ENCODE data around the gene FAR2.

FAR2 gene

GRCh38 chr12:29148911-29149690 lies at the start of gene FAR2:
Gene FAR2 (plus strand): TSS chr12:29149278. CDS start chr12:29270450, 121,172 bp downstream.
- Histone ChIP-seq H3K36me3 (replicated peaks) (no peaks in the 10 kb centered on the region), H3K4me3 (ENCODE audit: low read depth, low read length) (peak within 1 kb of the TSS; percentile 82), H3K27ac (peak within 1 kb of the TSS; percentile 66), H3K27me3 (replicated peaks) (no peaks in the 10 kb centered on the region)
- in situ Hi-C loops (cut with HindIII; ENCODE audit: low pct_ligation_motif_present, low sequenced_read_pairs): no loop called here
- TF ChIP-seq CTCF (IDR thresholded peaks at IDR 0.05; ENCODE audit: low read depth, low read length, missing control alignments): no peak
- peak; percentile 34 for DNase-seq

GRCh38 chr12:29102741-29103140 lies 46.3 kb upstream of the FAR2 start:
- no peak for TF ChIP-seq CTCF (IDR thresholded peaks at IDR 0.05; ENCODE audit: low read depth, low read length, missing control alignments)
- no peak for DNase-seq
- Histone ChIP-seq H3K27me3 (replicated peaks) (no peaks in the 10 kb centered on the region), H3K4me3 (ENCODE audit: low read depth, low read length) (no peak overlapping the region), H3K27ac (no peak overlapping the region), H3K36me3 (replicated peaks) (no peaks in the 10 kb centered on the region)
- in situ Hi-C loops (cut with HindIII; ENCODE audit: low pct_ligation_motif_present, low sequenced_read_pairs): no loop called here

DNA sequence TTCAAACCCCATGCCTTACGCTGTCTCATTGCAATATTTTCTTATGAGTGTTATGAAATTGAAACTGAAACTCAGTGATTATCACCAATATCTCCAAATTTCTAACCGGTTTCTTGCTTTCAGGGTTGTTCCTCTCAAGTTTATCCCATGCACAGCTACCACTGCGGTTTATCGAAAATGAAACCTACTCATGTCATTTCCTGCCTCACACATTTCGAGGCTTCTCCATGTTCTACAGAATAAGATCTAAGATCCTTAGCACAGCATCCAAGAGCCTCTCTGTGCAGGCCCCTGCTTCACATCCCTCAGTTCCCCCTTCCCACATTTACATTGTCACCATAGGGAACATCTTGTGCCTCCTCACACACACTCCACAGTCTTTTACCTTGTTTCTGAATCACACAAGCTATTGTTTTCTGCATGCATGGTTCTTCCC lies 45.5 kb upstream of the FAR2 start:
- Histone ChIP-seq H3K4me3 (ENCODE audit: low read depth, low read length) (no peak overlapping the region), H3K27me3 (replicated peaks) (no peaks in the 10 kb centered on the region), H3K27ac (no peak overlapping the region), H3K36me3 (replicated peaks) (no peaks in the 10 kb centered on the region)
- in situ Hi-C loops (cut with HindIII; ENCODE audit: low pct_ligation_motif_present, low sequenced_read_pairs): no loop called here
- DNase-seq: no peak
- no peak for TF ChIP-seq CTCF (IDR thresholded peaks at IDR 0.05; ENCODE audit: low read depth, low read length, missing control alignments)

GRCh38 chr12:29104516-29104915 lies 44.6 kb upstream of the FAR2 start:
- TF ChIP-seq CTCF (IDR thresholded peaks at IDR 0.05; ENCODE audit: low read depth, low read length, missing control alignments): no peak
- no peak overlapping the region for H3K4me3 ChIP-seq (ENCODE audit: low read depth, low read length)
- in situ Hi-C loops (cut with HindIII; ENCODE audit: low pct_ligation_motif_present, low sequenced_read_pairs): no loop called here
- no peaks in the 10 kb centered on the region for H3K36me3 ChIP-seq (replicated peaks)
- no peak overlapping the region for H3K27ac ChIP-seq
- DNase-seq: no peak
- H3K27me3 ChIP-seq (replicated peaks): no peaks in the 10 kb centered on the region

DNA sequence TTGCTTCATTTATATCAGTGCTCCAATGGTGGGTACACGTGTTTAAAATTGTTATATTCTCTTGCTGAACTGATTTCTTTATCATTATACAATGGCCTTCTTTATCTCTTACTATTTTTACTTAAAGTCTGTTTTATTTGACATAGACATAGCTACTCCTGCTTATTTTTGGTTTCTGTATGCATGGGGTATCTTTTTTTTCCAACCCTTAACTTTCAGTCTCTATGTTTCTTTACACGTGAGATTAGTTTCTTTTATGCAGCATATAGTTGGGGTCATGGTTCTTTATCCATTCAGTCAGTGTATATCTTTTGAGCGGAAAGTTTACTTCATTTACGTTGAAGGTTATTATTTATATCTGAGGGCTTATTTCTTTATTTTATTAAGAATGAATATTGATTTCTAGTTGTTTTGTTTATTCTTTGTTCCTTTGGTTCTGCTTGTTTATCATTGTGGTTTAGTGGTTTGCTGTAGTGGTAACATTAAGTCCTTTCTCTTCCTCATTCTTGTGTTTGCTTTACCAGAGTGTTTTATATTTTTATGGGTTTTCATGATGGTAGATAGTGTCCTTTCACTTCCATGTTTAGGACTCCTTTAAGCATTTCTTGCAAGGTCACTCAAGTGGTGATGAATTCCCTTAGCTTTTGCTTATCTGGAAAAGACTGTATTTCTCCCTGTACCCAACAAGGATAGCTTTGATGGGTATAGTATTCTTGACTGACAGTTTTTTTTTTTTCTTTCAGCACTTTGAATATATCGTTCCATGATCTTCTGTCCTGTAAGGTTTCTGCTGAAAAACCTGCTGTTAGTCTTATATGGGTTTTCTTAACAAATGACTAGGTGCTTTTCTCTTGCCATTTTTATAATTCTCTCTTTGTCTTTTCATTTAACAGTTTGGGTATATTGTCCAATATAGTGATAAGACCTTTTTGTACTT lies 38.3 kb upstream of the FAR2 start:
- H3K27me3 ChIP-seq (replicated peaks): no peaks in the 10 kb centered on the region
- no peaks in the 10 kb centered on the region for H3K36me3 ChIP-seq (replicated peaks)
- in situ Hi-C loops (cut with HindIII; ENCODE audit: low pct_ligation_motif_present, low sequenced_read_pairs): no loop called here
- TF ChIP-seq CTCF (IDR thresholded peaks at IDR 0.05; ENCODE audit: low read depth, low read length, missing control alignments): no peak
- no peak overlapping the region for H3K27ac ChIP-seq
- no peak for DNase-seq
- no peak overlapping the region for H3K4me3 ChIP-seq (ENCODE audit: low read depth, low read length)
